Transverse colon (tissue), 4 donors: ENCODE measurements around the gene MADD. TPM values are rescaled to one million over a fixed set of nuclear protein-coding genes. Genes with fewer than 3 reads are reported as not detected.

ENCODE experiments used
- DNase-seq: peaks from one replicate; pipeline ENCODE4 v3.0.0-alpha.2; 2019
- H3K27ac ChIP-seq, 4 donors: fragments of 200-600 bp; sonication (generic); 2 replicates each; pipeline ENCODE4 v1.5.1; 2016 to 2018; ENCODE audit warnings: inconsistent platforms in 4 of 4
- H3K27me3 ChIP-seq: fragments of 200-600 bp; sonication (generic); 2 replicates; pipeline ENCODE4 v1.5.1; 2017; ENCODE audit warnings: inconsistent platforms
- H3K36me3 ChIP-seq, 4 donors: fragments of 200-600 bp; sonication (generic); 2 replicates each; pipeline ENCODE4 v1.5.1; 2017 to 2019; ENCODE audit warnings: inconsistent platforms in 4 of 4
- H3K4me1 ChIP-seq, 4 donors: fragments of 200-600 bp; sonication (generic); 2 replicates each; pipeline ENCODE4 v1.5.1; 2017 to 2020; ENCODE audit warnings: inconsistent platforms in 4 of 4
- H3K4me3 ChIP-seq, 4 donors: fragments of 200-600 bp; sonication (generic); 1 replicate in 1 of 4; 2 replicates in 3 of 4; pipeline versions ENCODE4 v1.5.1 to v1.6.1; 2017 to 2019; ENCODE audit warnings: inconsistent platforms in 4 of 4
- H3K9me3 ChIP-seq, 2 donors: fragments of 200-600 bp; sonication (generic); 2 replicates each; pipeline ENCODE4 v1.5.1; 2017 to 2019; ENCODE audit warnings: inconsistent platforms in 2 of 2
- EP300 ChIP-seq: sonication (generic); formaldehyde crosslinking; IDR thresholded peaks from one replicate; pipeline ENCODE4 v1.6.1; 2017; ENCODE audit warnings: antibody characterized with exemption, low read depth
- POLR2A ChIP-seq: fragments of 450-650 bp; IDR thresholded peaks from one replicate; pipeline ENCODE4 v1.6.1; 2016; ENCODE audit warnings: antibody characterized with exemption, mild to moderate bottlenecking, moderate library complexity
- POLR2AphosphoS5 ChIP-seq, 3 donors: sonication (generic); formaldehyde crosslinking; IDR thresholded peaks; one replicate each; pipeline ENCODE4 v1.6.1; 2016; ENCODE audit warnings: antibody characterized with exemption in 3 of 3
- WGBS, 2 donors: methylation state at CpG; one replicate each; pipeline ENCODE4 v1.1.5; 2018; ENCODE audit warnings: low coverage in 1 of 2; 5-methylcytosine and 5-hydroxymethylcytosine counted together
- in situ Hi-C, 4 donors: fragments of 200-750 bp; cut with MboI; loops; one replicate each; pipeline versions ENCODE4 v1.15.0 to v1.15.1; 2017; ENCODE audit warnings: low sequenced_read_pairs in 3 of 4, low pct_ligation_motif_present in 1 of 4, low pct_unique_long_range_greater_than_20kb in 1 of 4
- intact Hi-C: fragments of 100-400 bp; cut with DNase I; formaldehyde crosslinking; loops from one replicate; pipeline ENCODE4 v1.15.1; 2023; ENCODE audit warnings: low total_unique reads
- total RNA-seq, 4 donors: library from RNA; depleted of rRNA; stranded (reverse); fragments of >200 nt; gene quantifications; one replicate each; pipeline ENCODE4 v1.1.0, GENCODE V29; 2016
- TF ChIP-seq, protein P1 (sequence below), 5 experiments: fragments of 200-600 bp in 3 of 5; fragments of 450-650 bp in 2 of 5; sonication (generic) in 3 of 5; IDR thresholded peaks; 1 replicate in 2 of 5; 2 replicates in 3 of 5; pipeline ENCODE4 v1.5.1; 2016 to 2017; ENCODE audit warnings: antibody characterized with exemption in 5 of 5, inconsistent platforms in 3 of 5, mild to moderate bottlenecking in 2 of 5, moderate library complexity in 1 of 5

The MADD gene
- total RNA-seq, 4 donors from 2014 or later = 64.3 to 285 (median 71.8) TPM

DNA sequence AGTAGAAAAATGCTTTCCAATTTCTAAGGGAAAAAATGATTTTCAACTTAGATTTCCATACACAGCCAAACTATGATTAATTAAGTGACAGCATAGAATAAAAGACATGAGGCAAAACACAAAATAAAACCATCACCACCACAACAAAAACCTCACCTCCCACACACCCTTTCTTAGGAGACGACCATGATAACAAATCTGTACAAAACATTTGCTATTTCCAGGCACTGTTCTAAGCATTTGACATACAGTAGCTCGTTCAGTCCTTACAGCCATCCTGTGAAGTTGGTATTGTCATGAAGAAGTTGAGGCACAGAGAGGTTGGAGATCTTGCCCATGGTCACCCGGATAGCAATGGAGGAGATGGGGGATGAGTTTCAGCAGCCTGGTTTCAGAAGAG lies 99.7 kb downstream of the MADD start:
- Histone ChIP-seq H3K36me3 (no peaks in the 10 kb centered on the region), H3K4me1 (no peaks in the 10 kb centered on the region), H3K27ac (no peak overlapping the region), H3K27me3 (no peaks in the 10 kb centered on the region), H3K9me3 (no peaks in the 10 kb centered on the region), H3K4me3 (no peak overlapping the region)
- intact Hi-C loops (loop anchor here (10.0 kb wide), 1 partner anchor 485 kb away; no protein-coding TSS in a partner anchor), in situ Hi-C loops (loop anchor here in 1 of 4 donors (25.0 kb wide), 1 partner anchor 182 kb away; the partner anchor contains the start of genes ARFGAP2 and PACSIN3)
- TF ChIP-seq, protein P1, sequence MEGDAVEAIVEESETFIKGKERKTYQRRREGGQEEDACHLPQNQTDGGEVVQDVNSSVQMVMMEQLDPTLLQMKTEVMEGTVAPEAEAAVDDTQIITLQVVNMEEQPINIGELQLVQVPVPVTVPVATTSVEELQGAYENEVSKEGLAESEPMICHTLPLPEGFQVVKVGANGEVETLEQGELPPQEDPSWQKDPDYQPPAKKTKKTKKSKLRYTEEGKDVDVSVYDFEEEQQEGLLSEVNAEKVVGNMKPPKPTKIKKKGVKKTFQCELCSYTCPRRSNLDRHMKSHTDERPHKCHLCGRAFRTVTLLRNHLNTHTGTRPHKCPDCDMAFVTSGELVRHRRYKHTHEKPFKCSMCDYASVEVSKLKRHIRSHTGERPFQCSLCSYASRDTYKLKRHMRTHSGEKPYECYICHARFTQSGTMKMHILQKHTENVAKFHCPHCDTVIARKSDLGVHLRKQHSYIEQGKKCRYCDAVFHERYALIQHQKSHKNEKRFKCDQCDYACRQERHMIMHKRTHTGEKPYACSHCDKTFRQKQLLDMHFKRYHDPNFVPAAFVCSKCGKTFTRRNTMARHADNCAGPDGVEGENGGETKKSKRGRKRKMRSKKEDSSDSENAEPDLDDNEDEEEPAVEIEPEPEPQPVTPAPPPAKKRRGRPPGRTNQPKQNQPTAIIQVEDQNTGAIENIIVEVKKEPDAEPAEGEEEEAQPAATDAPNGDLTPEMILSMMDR (IDR thresholded peaks at IDR 0.05) = no peak
- no peak for TF ChIP-seq EP300
- no peak for TF ChIP-seq POLR2AphosphoS5 (IDR thresholded peaks at IDR 0.05)
- no peak for TF ChIP-seq POLR2A
- DNase-seq = no peak
- WGBS, 2 donors = 48 to 57% methylated on average over 2 to 3 of the region's 3 CpGs

DNA sequence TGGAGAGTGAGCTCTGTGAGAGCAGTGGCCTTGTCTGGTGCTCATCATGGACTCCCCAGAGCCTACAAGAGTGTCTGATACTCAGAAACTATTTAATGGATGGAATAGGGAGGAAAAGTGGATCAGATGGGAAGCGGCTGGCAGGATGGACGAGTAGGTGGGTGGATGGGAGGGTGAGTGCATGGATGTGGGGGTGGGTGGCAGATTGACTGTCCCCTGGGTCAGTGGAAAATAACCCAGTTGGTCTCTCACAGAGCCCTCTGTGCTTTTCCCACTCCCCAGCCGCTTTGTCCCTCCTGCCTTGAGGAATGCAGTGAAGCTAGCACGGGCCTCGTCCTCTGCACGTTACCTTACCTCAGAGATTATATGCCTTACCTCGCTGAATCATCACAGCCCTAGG lies 102.5 kb downstream of the MADD start:
- Histone ChIP-seq H3K9me3 (no peaks in the 10 kb centered on the region), H3K27ac (no peak overlapping the region), H3K4me1 (no peaks in the 10 kb centered on the region), H3K27me3 (no peaks in the 10 kb centered on the region), H3K4me3 (no peak overlapping the region), H3K36me3 (no peaks in the 10 kb centered on the region)
- TF ChIP-seq EP300 = no peak
- TF ChIP-seq, protein P1 (IDR thresholded peaks at IDR 0.05) = no peak
- TF ChIP-seq POLR2AphosphoS5 (IDR thresholded peaks at IDR 0.05) = no peak
- TF ChIP-seq POLR2A = no peak
- in situ Hi-C loops (loop anchor here in 1 of 4 donors (25.0 kb wide), 1 partner anchor 185 kb away; the partner anchor contains the start of genes ARFGAP2 and PACSIN3), intact Hi-C loops (loop anchor here (10.0 kb wide), 1 partner anchor 482 kb away; no protein-coding TSS in a partner anchor)
- 75 to 100% methylated on average over 1 to 7 of the region's 7 CpGs for WGBS, 2 donors
- no peak for DNase-seq

DNA sequence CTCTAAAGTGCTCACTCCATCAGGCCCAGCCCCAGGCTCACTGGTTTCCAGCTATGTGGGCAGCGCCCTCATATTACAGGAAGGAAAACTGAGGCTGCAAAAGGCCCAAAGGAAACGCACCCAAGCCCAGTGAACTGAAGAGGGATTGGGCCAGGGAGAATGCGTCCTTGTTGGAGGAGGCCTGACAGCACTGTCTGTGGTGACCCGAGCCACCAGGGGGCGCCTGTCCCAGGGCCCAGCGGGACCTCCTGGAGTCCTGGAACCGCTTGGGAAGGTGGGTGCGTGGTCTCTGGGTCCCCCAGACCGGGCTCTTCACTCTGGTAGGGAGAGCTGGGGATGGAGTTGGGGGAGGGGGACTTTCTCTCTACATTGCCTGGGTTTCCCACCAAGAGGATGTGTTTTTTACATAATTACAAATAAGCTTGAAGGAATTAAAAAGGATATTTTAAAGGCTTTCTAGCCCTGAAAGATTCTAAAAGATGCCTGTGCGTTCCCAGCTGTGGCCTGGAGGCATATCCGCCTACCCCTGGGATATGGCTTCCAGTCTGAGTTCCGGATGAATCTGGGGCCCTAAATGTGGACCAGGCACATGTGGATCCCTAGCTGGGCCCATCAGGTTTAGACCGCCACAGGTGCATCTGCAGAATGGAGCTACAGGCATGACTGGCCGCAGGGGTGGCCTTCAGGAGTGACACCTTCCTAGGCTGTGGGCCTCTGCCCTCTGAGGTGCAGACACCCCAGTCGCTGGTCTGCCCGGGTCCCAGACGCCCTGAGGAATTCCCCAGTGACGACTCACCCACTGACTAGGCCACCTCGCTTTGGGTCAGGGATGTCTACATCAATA lies 104.2 kb downstream of the MADD start:
- intact Hi-C loops (loop anchor here (10.0 kb wide), 1 partner anchor 481 kb away; no protein-coding TSS in a partner anchor), in situ Hi-C loops (loop anchor here in 1 of 4 donors (25.0 kb wide), 1 partner anchor 187 kb away; the partner anchor contains the start of genes ARFGAP2 and PACSIN3)
- no peaks in the 10 kb centered on the region for H3K9me3 ChIP-seq
- whole genome bisulfite sequencing, 2 donors = 0 to 38% methylated on average over 1 to 18 of the region's 19 CpGs
- H3K36me3 ChIP-seq = no peaks in the 10 kb centered on the region
- peak; percentile 85 for DNase-seq
- H3K4me3 ChIP-seq = no peak overlapping the region
- H3K27ac ChIP-seq = no peak overlapping the region
- TF ChIP-seq POLR2A (no peak), POLR2AphosphoS5 (IDR thresholded peaks at IDR 0.05) (no peak), EP300 (no peak)
- TF ChIP-seq, protein P1 (IDR thresholded peaks at IDR 0.05) = peak; percentile 91 to 96 (median 94)
- H3K4me1 ChIP-seq = no peaks in the 10 kb centered on the region
- H3K27me3 ChIP-seq = no peaks in the 10 kb centered on the region

DNA sequence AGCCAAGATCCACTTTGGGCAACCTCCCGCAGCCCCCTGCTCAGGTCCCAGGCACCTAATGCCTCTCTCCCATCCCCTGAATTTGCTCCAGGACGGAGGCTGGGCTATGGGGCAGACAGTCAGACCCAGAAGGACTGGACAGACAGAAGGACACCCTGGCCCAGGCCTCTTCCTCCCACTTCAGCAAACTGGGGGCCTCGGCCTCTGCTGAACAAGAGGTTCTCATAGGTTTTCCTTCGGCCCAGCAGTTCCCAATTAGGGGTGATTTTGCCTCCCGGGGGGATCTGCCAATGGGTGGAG lies 104.7 kb downstream of the MADD start:
- in situ Hi-C loops = loop anchor here in 1 of 4 donors (25.0 kb wide), 1 partner anchor 187 kb away; the partner anchor contains the start of genes ARFGAP2 and PACSIN3
- Histone ChIP-seq H3K27me3 (no peaks in the 10 kb centered on the region), H3K4me1 (no peaks in the 10 kb centered on the region), H3K4me3 (no peak overlapping the region), H3K9me3 (no peaks in the 10 kb centered on the region), H3K36me3 (no peaks in the 10 kb centered on the region), H3K27ac (no peak overlapping the region)
- intact Hi-C loops = loop anchor here (5.0 to 10.0 kb wide), 2 partner anchors 78 to 480 kb away; no protein-coding TSS in a partner anchor
- 85% methylated on average over 5 of the region's 5 CpGs; no CpG with 5 or more reads in 1 of the 2 donors for WGBS, 2 donors
- no peak for TF ChIP-seq POLR2AphosphoS5 (IDR thresholded peaks at IDR 0.05)
- TF ChIP-seq POLR2A = no peak
- TF ChIP-seq, protein P1 (IDR thresholded peaks at IDR 0.05) = no peak
- no peak for TF ChIP-seq EP300
- no peak for DNase-seq
